Endothelial cell of umbilical vein (primary cell): ENCODE results near the gene LMO1. TPM values are rescaled to one million over a fixed set of nuclear protein-coding genes. Genes with fewer than 3 reads are reported as not detected.

Experiments used
- BruUV-seq: library from RNA; stranded (reverse); fragments of 400-500 nt; replicated peaks from 2 replicates; lab custom pipeline; 2021; lab: Mats Ljungman, UMichigan
- CTCF ChIA-PET: fragments of 300-600, 350-600 bp; sonication (Branson Sonifier 250); formaldehyde crosslinking; loops from one replicate; lab custom pipeline; 2021; ENCODE audit warnings: antibody characterized with exemption, inconsistent platforms; lab: Charles Lee
- POLR2A ChIA-PET: fragments of 300-600, 350-600 bp; sonication (Branson Sonifier 250); formaldehyde crosslinking; loops from one replicate; lab custom pipeline; 2021; ENCODE audit warnings: antibody characterized with exemption, inconsistent platforms; lab: Charles Lee
- DNase-seq: peaks from one replicate; pipeline ENCODE4 v3.0.0-alpha.2; 2011; ENCODE audit warnings: low read depth, low spot score
- FAIRE-seq: peaks from 2 replicates; lab custom pipeline; 2011; peaks lifted over from hg19 to GRCh38; lab: Jason Lieb, UNC
- H2AFZ ChIP-seq: 2 replicates; pipeline ENCODE4 v1.6.0; 2012; ENCODE audit warnings: low read depth, low read length, control low read depth, inconsistent platforms
- H3K27ac ChIP-seq: 2 replicates; pipeline ENCODE4 v1.5.1; 2011; ENCODE audit warnings: low read depth, mild to moderate bottlenecking, control low read depth, low read length, moderate library complexity; ENCODE audit not compliant: insufficient read depth
- H3K27me3 ChIP-seq, 2 experiments: 2 replicates each; pipeline versions ENCODE4 v1.6.0 to v1.6.1; 2011; ENCODE audit warnings: low read length in 2 of 2, mixed read lengths in 1 of 2; ENCODE audit not compliant: control insufficient read depth in 2 of 2, insufficient read depth in 2 of 2
- H3K36me3 ChIP-seq, 2 experiments: 2 replicates in 1 of 2; 3 replicates in 1 of 2; pipeline ENCODE4 v1.5.1; 2011; ENCODE audit warnings: low read length in 2 of 2, mild to moderate bottlenecking in 1 of 2, moderate library complexity in 1 of 2; ENCODE audit not compliant: control insufficient read depth in 2 of 2, insufficient read depth in 2 of 2; ENCODE audit errors: extremely low read depth in 1 of 2
- H3K4me1 ChIP-seq: 3 replicates; pipeline ENCODE4 v1.5.1; 2011; ENCODE audit warnings: mild to moderate bottlenecking, low read length; ENCODE audit not compliant: control insufficient read depth, insufficient read depth; ENCODE audit errors: extremely low read depth
- H3K4me2 ChIP-seq: 2 replicates; pipeline ENCODE4 v1.6.1; 2011; ENCODE audit warnings: low read length, control low read depth, mixed read lengths; ENCODE audit not compliant: insufficient read depth
- H3K4me3 ChIP-seq, 3 experiments: fragments of 200-600 bp in 1 of 3; sonication (generic), shearing (Covaris generic) in 1 of 3; replicated peaks in 1 of 3; 2 replicates each; pipeline ENCODE4 v1.5.1; 2011 to 2016; ENCODE audit warnings: control low read depth in 3 of 3, low read length in 3 of 3, mild to moderate bottlenecking in 2 of 3, inconsistent platforms in 1 of 3, low read depth in 1 of 3, moderate library complexity in 1 of 3; ENCODE audit not compliant: insufficient read depth in 1 of 3
- H3K79me2 ChIP-seq: 2 replicates; pipeline ENCODE4 v1.6.0; 2012; ENCODE audit warnings: low read length, inconsistent platforms; ENCODE audit not compliant: control insufficient read depth, insufficient read depth
- H3K9ac ChIP-seq: replicated peaks from 2 replicates; pipeline ENCODE3; 2011; ENCODE audit warnings: low read length, control low read depth; ENCODE audit not compliant: insufficient read depth; ENCODE audit errors: extremely low read depth
- H3K9me1 ChIP-seq: replicated peaks from 3 replicates; pipeline ENCODE4 v1.6.0; 2011; ENCODE audit warnings: mild to moderate bottlenecking, low read length; ENCODE audit not compliant: control insufficient read depth, insufficient read depth; ENCODE audit errors: extremely low read depth
- H3K9me3 ChIP-seq: replicated peaks from 2 replicates; pipeline ENCODE4 v1.5.1; 2012; ENCODE audit warnings: low read length, inconsistent platforms; ENCODE audit not compliant: control insufficient read depth, insufficient read depth
- H4K20me1 ChIP-seq: replicated peaks from 2 replicates; pipeline ENCODE3; 2011; ENCODE audit warnings: mild to moderate bottlenecking, low read length; ENCODE audit not compliant: control insufficient read depth, insufficient read depth; ENCODE audit errors: extremely low read depth
- EZH2 ChIP-seq: IDR thresholded peaks from 2 replicates; pipeline ENCODE4 v1.6.1; 2012; ENCODE audit warnings: borderline replicate concordance, low read depth, mild to moderate bottlenecking, moderate library complexity, low read length, inconsistent platforms; ENCODE audit not compliant: severe bottlenecking
- FOS ChIP-seq: IDR thresholded peaks from 2 replicates; pipeline ENCODE4 v1.6.1; 2011; ENCODE audit warnings: mild to moderate bottlenecking, low read length, moderate library complexity, borderline replicate concordance; ENCODE audit not compliant: insufficient read depth
- GATA2 ChIP-seq: IDR thresholded peaks from 2 replicates; pipeline ENCODE4 v1.7.0; 2011; ENCODE audit warnings: low read depth, mild to moderate bottlenecking, moderate library complexity, mixed read lengths, low read length; ENCODE audit not compliant: insufficient read length, insufficient read depth
- JUN ChIP-seq: IDR thresholded peaks from 2 replicates; pipeline ENCODE4 v1.6.1; 2011; ENCODE audit warnings: borderline replicate concordance, low read depth; ENCODE audit not compliant: insufficient read length, insufficient read depth
- MYC ChIP-seq: IDR thresholded peaks from one replicate; pipeline ENCODE4 v1.6.1; 2011; ENCODE audit warnings: mild to moderate bottlenecking, low read depth, low read length
- POLR2A ChIP-seq: IDR thresholded peaks from 2 replicates; pipeline ENCODE4 v1.6.1; 2012; ENCODE audit warnings: low read depth, mild to moderate bottlenecking, control low read depth, low read length
- POLR2AphosphoS5 ChIP-seq: IDR thresholded peaks from 2 replicates; pipeline ENCODE4 v1.6.1; 2012; ENCODE audit warnings: low read depth, mild to moderate bottlenecking, control low read depth, low read length, moderate library complexity; ENCODE audit not compliant: insufficient read depth
- dilution Hi-C: fragments of 300-500 bp; cut with MboI; formaldehyde crosslinking; loops from one replicate; pipeline ENCODE4 v1.15.0; 2019; ENCODE audit warnings: low sequenced_read_pairs; ENCODE audit not compliant: extremely low pct_ligation_motif_present
- intact Hi-C: fragments of 100-400 bp; cut with micrococcal nuclease; formaldehyde crosslinking; loops from one replicate; pipeline ENCODE4 v1.10.0; 2022
- polyA plus RNA-seq, 4 experiments: library from polyadenylated mRNA; depleted of rRNA in 3 of 4; stranded (reverse) in 3 of 4; unstranded in 1 of 4; fragments of >200 nt; gene quantifications; 2 replicates each; pipeline versions ENCODE4 v1.2.1 to v1.2.3, GENCODE V29; 2011 to 2012; ENCODE audit warnings: missing spikeins in 1 of 4
- total RNA-seq: library from RNA; stranded (reverse); gene quantifications from 2 replicates; pipeline ENCODE4 v1.2.3, GENCODE V29; 2021
- TF ChIP-seq, protein P1 (sequence below): IDR thresholded peaks from 2 replicates; pipeline ENCODE4 v1.6.1; 2011; ENCODE audit not compliant: insufficient read depth, insufficient read length
- TF ChIP-seq, protein P2 (sequence below), 2 donors: IDR thresholded peaks; 1 replicate in 1 of 2; 2 replicates in 1 of 2; pipeline ENCODE4 v1.5.1; 2011; ENCODE audit warnings: low read length in 2 of 2, mild to moderate bottlenecking in 2 of 2, moderate library complexity in 2 of 2, control low read depth in 1 of 2, inconsistent platforms in 1 of 2, low read depth in 1 of 2; ENCODE audit not compliant: insufficient read depth in 1 of 2; ENCODE audit errors: extremely low read depth in 1 of 2

LMO1 gene
- total and polyA plus RNA-seq, 2 donors (not counting 3 experiments of a cell fraction or from before 2014, with no cell fraction given), result not detected

DNA sequence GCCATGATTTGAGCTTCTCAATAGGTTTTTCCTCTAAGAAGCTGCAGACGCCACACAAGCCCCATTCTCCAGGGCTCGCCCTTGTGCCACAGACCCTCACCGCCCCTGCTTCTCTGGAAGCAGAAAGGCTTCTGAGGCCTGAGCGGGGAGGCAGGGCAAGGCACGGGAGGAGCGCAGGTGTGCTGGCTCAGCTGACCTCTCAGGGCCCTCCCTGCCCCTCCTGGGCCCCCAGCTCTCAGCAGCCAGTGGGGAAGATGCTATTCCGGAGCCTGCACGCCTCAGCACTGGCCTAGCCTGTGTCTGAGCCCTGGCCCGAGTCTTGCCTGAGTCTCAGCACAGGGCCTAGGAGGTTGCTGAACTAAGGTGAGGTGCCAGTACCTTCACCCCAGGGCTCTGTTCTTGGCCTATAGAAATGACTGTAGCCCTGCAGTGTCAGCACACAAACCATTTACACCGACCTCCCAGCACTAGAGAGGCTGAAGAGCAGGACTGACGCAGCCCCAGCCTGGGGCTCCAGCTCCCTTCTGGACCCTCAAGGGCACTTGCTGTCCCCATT is 47.1 kb upstream of the LMO1 start:
- Histone ChIP-seq H3K9me3 (no peaks in the 10 kb centered on the region), H4K20me1 (no peaks in the 10 kb centered on the region), H3K36me3 (no peaks in the 10 kb centered on the region), H3K9ac (no peak overlapping the region), H3K4me2 (no peak overlapping the region), H3K9me1 (no peaks in the 10 kb centered on the region), H3K27ac (no peak overlapping the region), H2AFZ (no peak overlapping the region), H3K27me3 (peaks cover 0 to 2% of the 10 kb centered on the region in 2 experiments), H3K4me1 (no peaks in the 10 kb centered on the region), H3K79me2 (no peaks in the 10 kb centered on the region), H3K4me3 (no peak overlapping the region)
- DNase-seq, result no peak
- BruUV-seq, result no TSS peak
- intact Hi-C loops (no loop called here), dilution Hi-C loops (no loop called here)
- ChIA-PET POLR2A (no interaction called here), CTCF (no interaction called here)
- no peak for FAIRE-seq
- TF ChIP-seq EZH2 (no peak), GATA2 (no peak)

- BruUV-seq, result no TSS peak
- no peak overlapping the region for H3K4me3 ChIP-seq
- H3K9ac ChIP-seq, result no peak overlapping the region
- no peak overlapping the region for H3K27ac ChIP-seq
- DNase-seq (no peak), FAIRE-seq (no peak)
- CTCF ChIA-PET, result no interaction called here
- no peaks in the 10 kb centered on the region for H3K9me3 ChIP-seq
- no peak overlapping the region for H2AFZ ChIP-seq
- dilution Hi-C loops, result no loop called here
- no peak overlapping the region for H3K4me2 ChIP-seq
- no peaks in the 10 kb centered on the region for H3K36me3 ChIP-seq
- H4K20me1 ChIP-seq, result no peaks in the 10 kb centered on the region
- H3K9me1 ChIP-seq, result no peaks in the 10 kb centered on the region
- intact Hi-C loops, result no loop called here
- POLR2A ChIA-PET, result no interaction called here
- no peaks in the 10 kb centered on the region for H3K4me1 ChIP-seq
- H3K27me3 ChIP-seq, result peaks cover 0 to 2% of the 10 kb centered on the region in 2 experiments
- TF ChIP-seq MYC, result no peak
- TF ChIP-seq POLR2A, result no peak
- TF ChIP-seq JUN, result no peak
- TF ChIP-seq, protein P1, sequence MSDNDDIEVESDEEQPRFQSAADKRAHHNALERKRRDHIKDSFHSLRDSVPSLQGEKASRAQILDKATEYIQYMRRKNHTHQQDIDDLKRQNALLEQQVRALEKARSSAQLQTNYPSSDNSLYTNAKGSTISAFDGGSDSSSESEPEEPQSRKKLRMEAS, result no peak
- TF ChIP-seq EZH2, result no peak
- TF ChIP-seq, protein P2, sequence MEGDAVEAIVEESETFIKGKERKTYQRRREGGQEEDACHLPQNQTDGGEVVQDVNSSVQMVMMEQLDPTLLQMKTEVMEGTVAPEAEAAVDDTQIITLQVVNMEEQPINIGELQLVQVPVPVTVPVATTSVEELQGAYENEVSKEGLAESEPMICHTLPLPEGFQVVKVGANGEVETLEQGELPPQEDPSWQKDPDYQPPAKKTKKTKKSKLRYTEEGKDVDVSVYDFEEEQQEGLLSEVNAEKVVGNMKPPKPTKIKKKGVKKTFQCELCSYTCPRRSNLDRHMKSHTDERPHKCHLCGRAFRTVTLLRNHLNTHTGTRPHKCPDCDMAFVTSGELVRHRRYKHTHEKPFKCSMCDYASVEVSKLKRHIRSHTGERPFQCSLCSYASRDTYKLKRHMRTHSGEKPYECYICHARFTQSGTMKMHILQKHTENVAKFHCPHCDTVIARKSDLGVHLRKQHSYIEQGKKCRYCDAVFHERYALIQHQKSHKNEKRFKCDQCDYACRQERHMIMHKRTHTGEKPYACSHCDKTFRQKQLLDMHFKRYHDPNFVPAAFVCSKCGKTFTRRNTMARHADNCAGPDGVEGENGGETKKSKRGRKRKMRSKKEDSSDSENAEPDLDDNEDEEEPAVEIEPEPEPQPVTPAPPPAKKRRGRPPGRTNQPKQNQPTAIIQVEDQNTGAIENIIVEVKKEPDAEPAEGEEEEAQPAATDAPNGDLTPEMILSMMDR (IDR thresholded peaks at IDR 0.05; ENCODE audit: extremely low read depth in 1 of 2, insufficient read depth in 1 of 2, low read depth in 1 of 2, low read length in 2 of 2), result no peak
- TF ChIP-seq POLR2AphosphoS5, result no peak
- TF ChIP-seq GATA2, result no peak
- no peak for TF ChIP-seq FOS
- no peaks in the 10 kb centered on the region for H3K79me2 ChIP-seq
Measured at GRCh38 chr11:8309862-8310261, 46.2 kb upstream of the LMO1 start.
